Stimulated activated CD4-positive, alpha-beta T cell treated with anti-CD3 and anti-CD28 coated beads, Interleukin-15, amount 100 ng/mL, for 24 hours (primary cell): ENCODE measurements around the gene C16orf90.

ENCODE experiments used
- DNase-seq: peaks from one replicate; pipeline ENCODE4 v3.0.0-alpha.2; 2020

C16orf90 gene

GRCh38 chr16:3511286-3512180 is 16.2 kb upstream of the C16orf90 start:
- DNase-seq: no peak

- DNase-seq: no peak
Observed at GRCh38 chr16:3510416-3510815, 15.1 kb upstream of the C16orf90 start.

GRCh38 chr16:3509470-3509928 is 14.2 kb upstream of the C16orf90 start:
- DNase-seq: peak; percentile 76

- peak; percentile 21 for DNase-seq
Observed at GRCh38 chr16:3508736-3509135, 13.4 kb upstream of the C16orf90 start.

GRCh38 chr16:3503523-3503922 is 8.2 kb upstream of the C16orf90 start:
- DNase-seq: peak; percentile 55

GRCh38 chr16:3501783-3502400 is 6.6 kb upstream of the C16orf90 start:
- no peak for DNase-seq

- DNase-seq: peak; percentile 16
Observed at GRCh38 chr16:3501412-3501761, 6.1 kb upstream of the C16orf90 start.

GRCh38 chr16:3498988-3499387 is 3.7 kb upstream of the C16orf90 start:
- DNase-seq: no peak

- DNase-seq: no peak
Observed at GRCh38 chr16:3497771-3498170, 2.5 kb upstream of the C16orf90 start.

GRCh38 chr16:3496386-3496785 is 1.1 kb upstream of the C16orf90 start:
- no peak for DNase-seq

GRCh38 chr16:3494386-3494973 is 809 bp downstream of the C16orf90 start:
- DNase-seq: no peak

- DNase-seq: no peak
Observed at GRCh38 chr16:3492356-3492755, 2.9 kb downstream of the C16orf90 start.

GRCh38 chr16:3490911-3491629 is 4.2 kb downstream of the C16orf90 start:
- DNase-seq: no peak

GRCh38 chr16:3488801-3489200 is 6.5 kb downstream of the C16orf90 start:
- no peak for DNase-seq

- DNase-seq: no peak
Observed at GRCh38 chr16:3487521-3488410, 7.5 kb downstream of the C16orf90 start.

- no peak for DNase-seq
Observed at GRCh38 chr16:3486506-3487215, 8.6 kb downstream of the C16orf90 start.

GRCh38 chr16:3485821-3486505 is 9.3 kb downstream of the C16orf90 start:
- no peak for DNase-seq

GRCh38 chr16:3485097-3485745 is 10.1 kb downstream of the C16orf90 start:
- no peak for DNase-seq

- DNase-seq: no peak
Observed at GRCh38 chr16:3484318-3485096, 10.8 kb downstream of the C16orf90 start.
